Chondrocyte (in vitro differentiated cells): ENCODE results near the gene ZNF837. TPM values are rescaled to one million over a fixed set of nuclear protein-coding genes. Genes with fewer than 3 reads are reported as not detected.

Experiments used
- DNase-seq: peaks from one replicate; pipeline ENCODE4 v3.0.0; 2021; ENCODE audit warnings: mixed read lengths, low spot score
- H3K27ac Mint-ChIP-seq: one replicate; pipeline ENCODE4 v1.8.0; 2021; ENCODE audit warnings: mild to moderate bottlenecking, moderate library complexity, mixed read lengths; ENCODE audit not compliant: unreplicated experiment
- H3K27me3 Mint-ChIP-seq: 2 replicates; pipeline ENCODE4 v1.8.0; 2021; ENCODE audit warnings: low read depth, mixed read lengths
- H3K36me3 Mint-ChIP-seq: 2 replicates; pipeline ENCODE4 v1.8.0; 2021; ENCODE audit warnings: low read depth, mixed read lengths
- H3K4me1 Mint-ChIP-seq: 2 replicates; pipeline ENCODE4 v1.8.0; 2021; ENCODE audit warnings: low read depth, mild to moderate bottlenecking, mixed read lengths
- H3K4me3 Mint-ChIP-seq: one replicate; pipeline ENCODE4 v1.8.0; 2021; ENCODE audit warnings: mild to moderate bottlenecking, moderate library complexity, mixed read lengths; ENCODE audit not compliant: unreplicated experiment
- H3K9me3 Mint-ChIP-seq: 2 replicates; pipeline ENCODE4 v1.8.0; 2021; ENCODE audit warnings: low read depth, mixed read lengths
- total RNA-seq: library from RNA; stranded (reverse); gene quantifications from 3 replicates; pipeline ENCODE4 v1.2.1, GENCODE V29; 2021
- TF ChIP-seq, protein P1 (sequence below): fragments of 200-600 bp; sonication (generic); IDR thresholded peaks from 2 replicates; pipeline ENCODE4 v1.5.0; 2021; ENCODE audit warnings: antibody characterized with exemption, mild to moderate bottlenecking, moderate library complexity

Gene ZNF837
- total RNA-seq, 1 donor from 2014 or later = 2.5 TPM

DNA sequence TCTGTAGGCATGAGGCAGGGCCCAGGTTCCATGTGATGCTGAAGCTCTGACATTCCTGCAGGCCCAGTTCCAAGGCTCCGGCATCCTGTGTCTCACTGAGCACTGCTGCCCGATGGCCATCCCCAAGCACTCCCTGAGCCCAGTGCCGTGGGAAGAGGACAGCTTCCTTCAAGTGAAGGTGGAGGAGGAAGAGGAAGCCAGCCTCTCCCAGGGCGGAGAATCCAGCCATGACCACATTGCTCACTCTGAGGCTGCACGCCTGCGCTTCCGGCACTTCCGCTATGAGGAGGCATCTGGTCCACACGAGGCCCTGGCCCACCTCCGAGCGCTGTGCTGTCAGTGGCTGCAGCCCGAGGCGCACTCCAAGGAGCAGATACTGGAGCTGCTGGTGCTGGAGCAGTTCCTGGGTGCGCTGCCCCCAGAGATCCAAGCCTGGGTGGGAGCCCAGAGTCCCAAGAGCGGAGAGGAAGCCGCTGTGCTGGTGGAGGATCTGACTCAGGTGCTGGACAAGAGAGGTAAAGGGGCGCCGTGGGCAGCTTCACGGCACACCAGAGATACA, 46.1 kb downstream of the ZNF837 start:
- no peaks in the 10 kb centered on the region for H3K9me3 Mint-ChIP-seq
- H3K36me3 Mint-ChIP-seq = peaks cover 19% of the 10 kb centered on the region
- no peak overlapping the region for H3K27ac Mint-ChIP-seq
- H3K4me1 Mint-ChIP-seq = peaks cover 3% of the 10 kb centered on the region
- DNase-seq = no peak
- no peaks in the 10 kb centered on the region for H3K27me3 Mint-ChIP-seq
- H3K4me3 Mint-ChIP-seq = no peak overlapping the region
- TF ChIP-seq, protein P1, sequence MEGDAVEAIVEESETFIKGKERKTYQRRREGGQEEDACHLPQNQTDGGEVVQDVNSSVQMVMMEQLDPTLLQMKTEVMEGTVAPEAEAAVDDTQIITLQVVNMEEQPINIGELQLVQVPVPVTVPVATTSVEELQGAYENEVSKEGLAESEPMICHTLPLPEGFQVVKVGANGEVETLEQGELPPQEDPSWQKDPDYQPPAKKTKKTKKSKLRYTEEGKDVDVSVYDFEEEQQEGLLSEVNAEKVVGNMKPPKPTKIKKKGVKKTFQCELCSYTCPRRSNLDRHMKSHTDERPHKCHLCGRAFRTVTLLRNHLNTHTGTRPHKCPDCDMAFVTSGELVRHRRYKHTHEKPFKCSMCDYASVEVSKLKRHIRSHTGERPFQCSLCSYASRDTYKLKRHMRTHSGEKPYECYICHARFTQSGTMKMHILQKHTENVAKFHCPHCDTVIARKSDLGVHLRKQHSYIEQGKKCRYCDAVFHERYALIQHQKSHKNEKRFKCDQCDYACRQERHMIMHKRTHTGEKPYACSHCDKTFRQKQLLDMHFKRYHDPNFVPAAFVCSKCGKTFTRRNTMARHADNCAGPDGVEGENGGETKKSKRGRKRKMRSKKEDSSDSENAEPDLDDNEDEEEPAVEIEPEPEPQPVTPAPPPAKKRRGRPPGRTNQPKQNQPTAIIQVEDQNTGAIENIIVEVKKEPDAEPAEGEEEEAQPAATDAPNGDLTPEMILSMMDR = no peak

DNA sequence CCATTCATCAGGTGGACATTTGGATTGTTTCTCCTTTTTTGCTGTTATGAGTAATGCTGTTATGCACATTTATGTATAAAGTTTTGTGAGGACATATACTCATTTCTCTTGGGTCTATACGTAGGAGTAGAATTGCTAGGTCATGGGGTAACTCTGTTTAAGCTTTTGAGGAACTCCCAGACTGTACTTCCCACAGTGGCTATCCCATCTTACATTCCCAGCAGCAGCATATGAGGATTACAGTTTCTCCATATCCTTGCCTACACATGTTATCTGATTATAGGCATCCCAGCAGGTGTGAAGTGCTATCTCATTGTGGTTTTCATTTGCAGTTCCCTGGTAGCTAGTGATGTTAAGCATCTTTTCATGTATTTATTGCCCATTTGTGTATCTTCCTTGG, 48.1 kb downstream of the ZNF837 start:
- Mint-ChIP-seq H3K27me3 (no peaks in the 10 kb centered on the region), H3K4me3 (no peak overlapping the region)

DNA sequence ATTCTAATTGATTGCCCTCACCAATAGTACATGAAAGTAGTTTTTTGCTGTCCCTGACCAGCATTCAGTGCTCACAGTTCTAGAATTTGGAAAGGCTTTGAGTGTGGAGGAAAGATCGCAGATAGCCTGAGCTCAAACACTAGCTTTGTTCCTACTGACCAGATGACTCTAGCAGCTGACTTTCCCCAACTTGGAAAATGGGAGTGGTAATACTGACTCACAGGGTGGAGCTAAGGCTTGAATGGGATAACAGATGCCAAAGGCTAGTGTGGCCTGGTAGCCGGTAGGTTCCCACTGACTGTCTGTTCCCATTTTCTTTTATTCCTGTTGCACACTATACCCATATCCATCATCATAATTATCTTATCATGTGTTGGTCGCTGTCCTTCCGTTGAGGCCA, 50.4 kb downstream of the ZNF837 start:
- Mint-ChIP-seq H3K27ac (peak overlapping the region; percentile 20), H3K27me3 (no peaks in the 10 kb centered on the region), H3K4me1 (peaks cover 6% of the 10 kb centered on the region), H3K9me3 (no peaks in the 10 kb centered on the region), H3K36me3 (peaks cover 3% of the 10 kb centered on the region), H3K4me3 (no peak overlapping the region)
- no peak for DNase-seq
- TF ChIP-seq, protein P1 = no peak

More for the DNA sequence above, 48.1 kb downstream of the ZNF837 start:
- DNase-seq = no peak
- TF ChIP-seq, protein P1 = no peak
- Mint-ChIP-seq H3K27ac (no peak overlapping the region), H3K9me3 (no peaks in the 10 kb centered on the region), H3K36me3 (peaks cover 3% of the 10 kb centered on the region), H3K4me1 (peaks cover 6% of the 10 kb centered on the region)

DNA sequence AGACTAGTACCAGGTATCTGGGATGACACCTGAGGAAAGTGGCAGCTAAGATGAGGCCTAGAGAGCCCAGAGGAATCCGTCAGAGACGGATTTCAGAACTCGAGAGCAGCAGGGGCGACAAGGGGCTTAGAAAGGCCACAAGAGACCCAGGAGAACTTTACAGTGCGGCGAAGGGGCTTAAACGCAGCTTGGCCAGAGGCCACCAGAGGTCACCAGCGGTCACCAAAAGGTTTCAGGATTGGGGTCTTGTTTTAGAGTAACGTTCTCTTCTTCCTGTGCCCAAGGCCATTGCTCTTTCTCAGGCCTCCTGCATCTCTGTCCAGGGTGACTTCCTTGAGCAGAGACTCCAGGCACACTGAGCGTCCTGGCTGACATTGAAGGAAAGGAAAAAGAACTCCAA, 51.8 kb downstream of the ZNF837 start:
- no peaks in the 10 kb centered on the region for H3K9me3 Mint-ChIP-seq
- no peaks in the 10 kb centered on the region for H3K36me3 Mint-ChIP-seq
- no peaks in the 10 kb centered on the region for H3K27me3 Mint-ChIP-seq
- no peak overlapping the region for H3K27ac Mint-ChIP-seq
- TF ChIP-seq, protein P1 = peak; percentile 38
- H3K4me1 Mint-ChIP-seq = peaks cover 6% of the 10 kb centered on the region
- H3K4me3 Mint-ChIP-seq = no peak overlapping the region
- no peak for DNase-seq

DNA sequence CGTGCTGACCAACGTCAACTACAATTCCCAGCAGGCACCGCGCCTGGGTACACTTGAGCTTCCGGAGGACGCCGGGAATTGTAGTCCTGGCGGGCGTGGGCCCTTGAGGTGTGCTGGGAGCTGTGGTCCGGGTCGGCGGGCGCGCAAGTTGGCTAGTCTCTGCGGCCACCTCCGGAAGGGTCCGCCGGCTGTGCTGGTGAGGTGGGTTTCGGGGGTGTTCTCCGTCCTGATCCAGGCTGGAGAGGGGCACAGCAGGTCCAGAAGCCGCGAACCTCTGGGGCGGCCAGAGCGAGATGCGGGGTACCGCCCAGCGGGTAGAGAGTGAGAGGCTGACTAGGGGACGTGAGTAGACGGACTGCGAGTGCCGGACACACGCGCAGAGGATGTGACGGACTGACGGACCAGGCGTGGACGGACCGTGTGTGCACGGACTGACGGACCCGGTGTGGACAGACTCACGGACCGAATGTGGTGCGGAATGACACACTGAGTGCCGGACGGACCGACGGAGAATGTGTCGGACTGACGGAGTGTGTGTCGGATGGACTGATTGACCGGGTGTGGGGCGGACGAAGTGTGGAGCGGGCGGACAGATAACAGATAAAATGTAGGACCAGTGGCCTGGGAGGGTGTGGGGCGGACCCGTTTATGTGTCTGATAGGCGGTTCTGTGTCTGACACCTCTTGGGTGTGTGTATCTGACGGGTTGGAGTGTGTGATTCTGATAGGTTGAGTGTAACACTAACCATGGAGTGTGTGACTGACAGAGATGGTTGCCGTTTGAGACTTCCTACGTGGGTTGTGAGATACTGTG, 53.7 kb downstream of the ZNF837 start, which contains the start of gene ZSCAN22:
Gene ZSCAN22 (plus strand): TSS at position 81 of the 813 bp plus-strand sequence. CDS start 7,809 bp downstream, outside the sequence.
- Mint-ChIP-seq H3K27ac (no peak within 1 kb of the TSS), H3K4me3 (no peak within 1 kb of the TSS), H3K4me1 (peaks cover 6% of the 10 kb centered on the region), H3K9me3 (no peaks in the 10 kb centered on the region), H3K36me3 (no peaks in the 10 kb centered on the region), H3K27me3 (no peaks in the 10 kb centered on the region)
- TF ChIP-seq, protein P1 = no peak
- DNase-seq = peak; percentile 99
